ENCODE measurements around the gene PAGE5.

DNA sequence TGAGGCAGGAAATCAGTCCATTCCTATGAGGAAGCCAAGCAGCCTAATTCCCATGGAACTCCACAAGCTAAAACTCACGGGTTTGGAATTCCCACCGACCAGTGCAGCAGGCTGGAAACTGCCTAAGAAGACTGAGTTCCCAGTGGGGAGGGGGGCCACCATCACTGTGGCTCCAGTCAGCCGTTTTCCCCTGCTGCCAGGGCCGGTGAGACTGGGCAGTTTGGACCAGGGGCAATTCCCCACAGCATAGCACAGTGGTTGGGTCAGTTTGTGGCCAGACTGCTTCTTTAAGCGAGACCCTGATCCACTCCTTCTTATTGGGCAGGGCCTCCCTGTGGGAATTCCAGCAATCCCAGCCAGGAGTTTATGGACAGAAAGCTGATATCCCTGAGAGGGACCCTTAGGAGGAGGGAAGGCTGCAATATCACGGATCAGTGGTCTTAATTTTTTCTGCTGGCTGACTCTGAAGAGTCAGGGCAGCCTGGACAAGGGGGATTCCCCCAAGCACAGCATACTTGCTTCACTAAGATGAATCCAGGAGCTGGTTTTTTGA is 20.7 kb downstream of the PAGE5 start:
- TF ChIP-seq CTCF (IDR thresholded peaks at IDR 0.05), result no peak
- TF ChIP-seq POLR2A (IDR thresholded peaks at IDR 0.05), result no peak
- TF ChIP-seq EP300 (IDR thresholded peaks at IDR 0.05), result no peak

Data from ovary (tissue), 3 donors.